NCI-H2196 (cell line): ENCODE measurements around the gene INTS1.

Experiments
- DNase-seq: peaks from one replicate; lab custom pipeline; 2025; ENCODE audit not compliant: unreplicated experiment; lab: John Stamatoyannopoulos, UW

Gene INTS1

GRCh38 chr7:1466524-1467271 is 37.5 kb downstream of the INTS1 start:
- no peak for DNase-seq

- DNase-seq: no peak
These were observed 39.5 kb downstream of the INTS1 start for GRCh38 chr7:1464694-1465093.

GRCh38 chr7:1463676-1464223 is 40.4 kb downstream of the INTS1 start:
- DNase-seq: no peak

- no peak for DNase-seq
These were observed 42.4 kb downstream of the INTS1 start for GRCh38 chr7:1461646-1462375.

GRCh38 chr7:1460821-1461645 is 43.2 kb downstream of the INTS1 start:
- no peak for DNase-seq

GRCh38 chr7:1459920-1460820 is 44.0 kb downstream of the INTS1 start:
- no peak for DNase-seq

GRCh38 chr7:1459512-1459892 is 44.7 kb downstream of the INTS1 start:
- DNase-seq: peak; percentile 99

- peak; percentile 44 for DNase-seq
These were observed 45.3 kb downstream of the INTS1 start, which contains the start of gene MICALL2 for GRCh38 chr7:1458683-1459511. Gene MICALL2 (minus strand): TSS chr7:1459470. CDS start chr7:1459326, 144 bp downstream.

- no peak for DNase-seq
These were observed 46.1 kb downstream of the INTS1 start for GRCh38 chr7:1457949-1458682.

- DNase-seq: no peak
These were observed 46.9 kb downstream of the INTS1 start for GRCh38 chr7:1457059-1457948.

GRCh38 chr7:1455955-1456354 is 48.2 kb downstream of the INTS1 start:
- DNase-seq: no peak

GRCh38 chr7:1455241-1455939 is 48.8 kb downstream of the INTS1 start:
- DNase-seq: peak; percentile 93

GRCh38 chr7:1454542-1454941 is 49.6 kb downstream of the INTS1 start:
- no peak for DNase-seq

- no peak for DNase-seq
These were observed 52.0 kb downstream of the INTS1 start for GRCh38 chr7:1452205-1452604.

GRCh38 chr7:1450987-1451386 is 53.2 kb downstream of the INTS1 start:
- no peak for DNase-seq

- DNase-seq: no peak
These were observed 53.8 kb downstream of the INTS1 start for GRCh38 chr7:1450431-1450830.

- no peak for DNase-seq
These were observed 54.2 kb downstream of the INTS1 start for GRCh38 chr7:1449951-1450350.
